GM18526 (cell line): ENCODE measurements around the gene COL17A1.

Experiments used
- POLR2A ChIP-seq: IDR thresholded peaks from 3 replicates; pipeline ENCODE4 v1.6.1; 2011; ENCODE audit not compliant: insufficient read length; ENCODE audit errors: extremely low read depth

COL17A1 gene

DNA sequence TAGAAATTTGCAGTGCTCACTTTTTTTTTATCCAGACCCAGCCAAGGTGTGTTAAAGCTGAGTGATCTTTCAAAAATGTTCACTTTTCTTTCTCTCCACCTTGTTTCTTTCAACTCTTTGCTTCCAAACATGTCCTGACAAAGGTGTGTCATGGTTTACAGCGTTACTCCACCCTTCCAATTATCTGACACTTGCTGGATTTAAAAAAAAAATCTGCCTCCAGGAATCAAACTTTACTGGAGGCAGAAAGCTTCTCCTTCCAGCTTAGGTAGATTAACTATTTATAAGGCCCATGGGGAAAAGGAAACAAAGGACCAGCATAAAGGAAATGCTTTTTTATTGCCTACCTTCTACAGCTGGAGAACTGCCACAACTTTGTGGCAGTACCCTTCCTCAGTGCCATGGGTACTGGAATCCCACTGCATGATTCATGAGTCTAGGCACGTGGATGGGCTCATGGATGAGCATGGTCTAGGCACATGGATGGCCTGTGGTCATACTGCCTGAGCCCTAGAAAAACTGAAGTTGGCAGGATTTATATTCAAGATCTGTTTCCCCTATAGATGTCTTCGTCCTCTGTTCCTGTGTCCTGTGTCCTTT lies at the start of gene COL17A1:
COL17A1 (minus strand) TSS at position 80 of the 600 bp plus-strand sequence. CDS start 5,207 bp downstream, outside the sequence.
- TF ChIP-seq POLR2A, result no peak

DNA sequence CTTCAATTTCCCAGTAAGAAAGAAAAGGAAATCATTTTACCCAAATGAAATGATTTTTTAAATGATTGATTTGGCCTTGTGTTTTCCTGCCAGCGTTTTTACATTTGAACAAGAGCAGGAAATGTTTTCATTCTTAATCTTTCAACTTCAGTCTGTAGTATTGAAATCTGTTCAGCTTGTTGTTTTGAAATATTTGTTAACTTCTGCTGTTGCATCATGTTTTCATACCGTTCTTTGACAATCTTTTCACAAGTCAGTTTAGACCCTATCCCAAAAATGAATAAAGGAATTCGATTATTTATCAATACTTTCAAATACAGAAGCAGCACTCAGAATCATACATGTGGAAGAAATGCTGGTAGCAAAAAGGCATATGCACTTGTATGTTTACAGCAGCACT lies 44.4 kb upstream of the COL17A1 start:
- TF ChIP-seq POLR2A, result no peak

DNA sequence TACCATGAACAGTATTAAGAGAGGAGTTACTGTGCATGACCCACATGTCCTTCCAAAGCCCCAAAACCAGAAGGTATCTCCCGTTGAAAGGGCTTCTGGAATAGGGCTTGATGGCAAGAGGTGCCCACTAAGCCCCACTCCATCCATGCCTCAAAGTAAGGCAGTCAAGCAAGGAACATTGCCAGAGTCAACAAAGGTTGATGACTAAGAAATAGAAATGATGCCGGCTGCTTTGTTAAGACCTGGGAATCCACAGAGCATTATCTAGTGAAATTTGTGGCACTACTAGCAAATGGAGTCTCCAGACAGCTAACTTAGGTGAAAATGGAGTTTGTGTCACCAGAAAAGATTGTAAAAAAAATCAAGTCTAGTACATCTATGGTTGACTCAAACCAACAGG lies 42.5 kb upstream of the COL17A1 start:
- no peak for TF ChIP-seq POLR2A

DNA sequence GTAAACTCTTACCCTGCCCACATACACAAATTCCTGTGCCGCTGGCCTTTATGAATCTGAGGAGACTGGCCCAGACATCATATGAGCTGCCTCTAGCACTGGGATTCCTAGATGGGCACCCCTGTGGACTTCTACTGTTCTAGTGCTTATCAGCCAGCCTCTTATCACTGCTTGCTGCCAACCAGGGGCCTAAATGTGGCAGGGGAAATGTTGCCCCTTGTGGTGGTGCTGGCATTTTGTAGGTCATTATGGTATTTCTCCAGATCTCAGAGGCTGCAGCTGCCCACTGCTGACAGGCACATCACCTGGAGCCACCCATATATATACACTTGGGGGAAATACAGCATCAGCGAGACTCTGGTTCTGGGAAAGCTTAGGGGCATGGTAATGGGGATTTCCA lies 41.7 kb upstream of the COL17A1 start:
- TF ChIP-seq POLR2A, result no peak

DNA sequence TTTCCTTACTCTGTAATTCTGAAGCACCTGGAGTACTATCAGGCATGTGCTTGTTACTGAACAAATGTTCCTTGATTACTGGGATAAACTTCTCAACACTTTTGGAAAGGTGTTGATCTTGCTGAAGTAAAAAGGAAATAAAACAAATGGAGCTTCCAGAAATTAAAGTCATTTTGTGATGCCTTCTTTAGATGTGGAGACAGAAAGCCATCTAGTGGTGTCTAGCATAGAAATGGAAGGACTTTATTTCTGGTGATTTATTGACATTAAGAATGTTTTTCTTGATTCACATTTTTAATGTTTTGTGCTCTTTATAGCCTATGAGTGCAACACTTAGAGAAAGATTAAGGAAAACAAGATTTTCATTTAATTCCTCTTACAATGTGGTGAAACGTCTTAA lies 37.7 kb upstream of the COL17A1 start:
- no peak for TF ChIP-seq POLR2A

DNA sequence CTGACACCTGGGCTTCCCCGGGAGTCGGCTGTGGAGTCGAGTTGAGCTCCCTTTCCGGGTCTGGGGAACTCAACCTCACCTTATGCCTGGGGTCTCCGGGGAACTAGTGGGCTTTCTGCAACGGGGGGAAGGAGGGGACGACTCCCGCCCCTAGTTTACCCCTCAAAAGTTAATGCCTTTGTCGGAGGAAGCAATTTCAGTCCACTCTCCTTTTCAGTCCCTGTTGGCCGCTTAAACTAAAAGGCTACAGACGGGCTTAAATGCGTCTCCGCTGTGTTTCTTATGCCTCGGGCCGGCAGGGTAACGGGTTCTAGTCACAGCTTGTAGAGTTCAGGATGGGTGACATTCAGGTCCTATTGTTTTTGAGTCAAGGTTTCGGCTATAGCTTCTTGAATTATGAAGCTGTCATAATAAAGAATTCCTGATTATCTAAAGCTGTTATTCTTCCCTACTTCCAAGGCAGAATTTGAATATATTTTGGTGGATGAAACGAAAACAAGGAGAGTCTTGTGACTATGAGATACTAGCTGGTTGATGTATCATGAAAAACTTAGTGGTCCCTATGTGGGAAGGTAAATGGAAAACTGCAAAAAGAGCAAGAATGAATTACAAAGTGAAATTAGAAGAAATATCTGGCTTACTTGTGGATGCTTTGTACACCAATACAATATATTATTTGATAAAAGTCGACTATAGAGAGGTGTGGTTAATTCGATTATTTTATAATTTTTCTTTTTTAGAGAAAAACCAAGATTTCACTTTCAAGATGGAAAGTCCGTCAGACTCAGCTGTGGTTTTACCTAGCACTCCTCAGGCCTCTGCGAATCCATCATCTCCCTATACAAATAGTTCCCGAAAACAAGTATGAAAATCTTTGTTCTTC lies 36.8 kb upstream of the COL17A1 start:
- no peak for TF ChIP-seq POLR2A

DNA sequence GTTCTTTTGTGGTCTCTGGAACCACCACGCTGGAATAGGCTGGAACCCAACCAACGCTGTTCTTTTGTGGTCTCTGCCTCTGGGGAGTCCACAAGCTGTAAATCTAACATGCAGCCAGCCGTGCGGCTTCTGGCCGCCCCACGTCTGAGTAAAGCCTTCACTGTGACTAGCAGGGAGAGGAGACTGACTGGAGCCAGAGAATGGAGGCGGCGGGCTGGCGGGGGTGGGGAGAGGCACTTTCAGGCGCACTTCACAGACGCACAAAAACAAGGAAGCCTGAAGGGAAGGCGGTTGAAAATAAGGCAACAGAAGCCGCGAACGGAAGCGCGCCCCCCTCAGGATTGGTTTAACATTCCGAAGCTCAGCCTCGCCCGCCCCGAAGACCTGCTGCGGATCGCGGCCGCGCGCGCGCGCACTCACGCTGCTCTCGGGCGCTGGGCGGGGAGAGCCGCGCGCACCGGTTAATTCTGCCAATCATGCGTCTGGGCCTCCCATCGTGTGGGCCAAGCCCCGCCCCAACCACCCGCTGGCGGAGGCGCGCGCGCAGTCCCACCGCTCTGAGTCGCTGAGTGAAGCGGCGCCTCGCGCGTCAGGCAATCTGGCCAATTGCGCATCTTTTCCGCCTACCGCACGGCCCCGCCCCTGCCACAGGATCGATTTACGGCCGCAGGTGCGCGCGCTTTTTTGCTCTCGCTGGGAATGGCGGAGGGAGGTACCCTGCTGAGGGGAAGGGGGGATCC lies 36.0 kb upstream of the COL17A1 start, which contains the start of gene SFR1:
SFR1 (plus strand) TSS at position 687 of the 740 bp plus-strand sequence; CDS start at position 700, 13 bp downstream.
- peak; percentile 93 for TF ChIP-seq POLR2A

DNA sequence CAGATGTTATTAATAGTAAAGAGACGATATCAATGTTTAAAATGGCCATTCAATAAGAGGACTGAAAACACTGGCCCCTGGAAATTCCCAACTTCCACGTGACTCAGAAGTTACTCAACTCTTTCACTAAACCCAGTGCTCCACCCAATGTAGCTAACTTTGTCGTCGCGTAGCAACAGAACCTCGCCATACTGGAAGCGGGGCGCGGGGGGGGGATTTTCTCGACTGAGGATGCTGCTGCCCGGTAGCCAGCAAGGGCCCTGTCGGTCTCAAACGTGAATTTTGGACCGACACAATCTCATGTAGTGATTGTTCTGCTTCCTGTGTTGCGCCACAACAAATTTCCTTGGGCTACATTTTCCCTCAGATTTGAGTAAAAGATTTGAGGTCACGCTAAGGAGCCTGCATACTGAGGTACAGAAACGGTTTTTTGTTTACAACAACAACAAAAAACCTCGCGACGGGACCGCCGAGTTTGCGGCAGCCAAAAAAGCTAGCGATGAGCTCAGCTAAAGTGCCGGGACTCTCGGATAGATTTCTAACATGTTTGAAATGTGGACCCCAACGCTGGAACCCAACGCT lies 35.3 kb upstream of the COL17A1 start:
- no peak for TF ChIP-seq POLR2A

DNA sequence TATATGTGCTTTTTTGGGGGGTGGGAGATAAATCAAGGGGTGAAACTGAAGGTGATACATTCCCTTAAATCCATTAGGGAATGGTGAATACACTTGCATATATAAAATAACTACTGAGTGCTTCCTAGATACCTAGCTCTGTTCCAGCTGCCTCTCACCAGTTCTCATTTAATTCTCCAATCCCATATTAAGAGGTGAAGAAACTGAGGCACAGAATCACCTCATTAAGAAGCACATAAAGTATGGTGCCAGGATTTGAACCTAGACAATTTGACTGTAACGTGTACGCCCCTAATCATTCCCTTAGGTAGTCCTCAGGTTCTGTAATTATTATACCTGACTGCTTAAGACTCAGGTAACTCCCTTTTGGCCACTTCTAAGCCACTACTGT lies 34.8 kb upstream of the COL17A1 start:
- no peak for TF ChIP-seq POLR2A

DNA sequence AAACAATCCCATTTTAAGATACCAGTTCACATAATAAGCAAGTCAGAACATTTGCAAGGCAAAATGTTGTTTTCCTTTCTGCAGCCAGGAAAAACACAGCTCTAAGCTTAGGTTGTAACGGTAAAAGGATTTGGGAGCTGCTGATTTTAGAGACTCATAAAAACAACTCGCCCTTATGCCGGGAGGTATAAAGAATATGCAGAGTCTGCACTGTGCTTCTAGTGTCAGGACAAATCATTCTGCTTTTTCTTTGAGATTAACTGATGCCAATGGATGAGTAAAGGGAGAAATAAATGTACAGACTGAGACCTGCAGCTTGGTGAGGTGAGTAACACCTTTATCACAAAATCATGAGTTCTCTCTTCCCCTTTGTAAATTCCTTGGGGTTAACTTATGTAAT lies 34.3 kb upstream of the COL17A1 start:
- no peak for TF ChIP-seq POLR2A

DNA sequence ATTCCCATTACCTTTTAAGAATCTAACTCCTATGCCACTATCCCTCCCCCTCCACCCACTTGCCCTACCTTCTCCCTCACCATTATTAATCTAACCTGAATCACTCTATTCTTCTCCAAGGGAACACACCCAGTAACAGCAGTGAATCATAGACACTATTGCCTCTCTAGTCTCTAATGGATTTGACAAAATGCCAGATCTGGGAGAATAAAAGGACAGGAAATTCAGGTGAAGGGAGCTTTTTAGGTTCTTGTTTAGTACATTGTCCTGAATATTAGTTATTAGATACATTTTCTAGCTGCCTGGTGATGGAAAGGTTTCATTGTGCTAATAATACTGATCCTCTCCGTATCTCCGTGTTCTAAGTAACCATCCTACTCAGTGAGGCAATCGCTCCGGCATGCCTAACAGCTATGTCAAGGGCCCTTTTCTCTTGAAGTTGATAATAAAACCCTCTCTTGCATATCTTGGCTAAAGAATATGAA lies 32.2 kb upstream of the COL17A1 start:
- no peak for TF ChIP-seq POLR2A

DNA sequence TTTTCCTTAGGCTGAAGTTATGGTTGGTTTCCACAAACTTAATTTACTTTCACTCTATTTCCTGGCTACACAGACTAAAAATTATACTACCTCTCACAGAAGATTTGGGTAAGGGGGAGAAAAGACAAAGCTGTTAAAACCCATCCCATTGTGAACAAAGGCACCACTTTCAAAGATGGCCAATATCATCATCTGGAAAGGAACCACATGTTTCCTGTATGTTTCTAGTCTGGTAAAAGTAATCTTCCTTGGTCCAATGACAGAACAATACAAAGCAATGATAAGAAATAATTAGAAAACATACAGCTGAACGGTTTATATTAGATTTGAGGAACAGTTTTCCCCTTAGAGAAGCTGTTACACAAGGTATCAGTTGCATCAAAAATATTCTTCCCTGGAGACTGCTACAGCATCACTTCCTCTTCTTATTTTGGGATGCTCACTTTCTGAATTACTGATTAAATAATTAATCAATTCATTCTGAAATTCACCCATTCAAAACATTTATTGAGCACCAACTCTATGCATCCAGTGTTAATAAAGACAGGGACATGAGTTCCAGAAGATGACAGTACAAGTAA lies 27.8 kb upstream of the COL17A1 start:
- TF ChIP-seq POLR2A, result no peak

DNA sequence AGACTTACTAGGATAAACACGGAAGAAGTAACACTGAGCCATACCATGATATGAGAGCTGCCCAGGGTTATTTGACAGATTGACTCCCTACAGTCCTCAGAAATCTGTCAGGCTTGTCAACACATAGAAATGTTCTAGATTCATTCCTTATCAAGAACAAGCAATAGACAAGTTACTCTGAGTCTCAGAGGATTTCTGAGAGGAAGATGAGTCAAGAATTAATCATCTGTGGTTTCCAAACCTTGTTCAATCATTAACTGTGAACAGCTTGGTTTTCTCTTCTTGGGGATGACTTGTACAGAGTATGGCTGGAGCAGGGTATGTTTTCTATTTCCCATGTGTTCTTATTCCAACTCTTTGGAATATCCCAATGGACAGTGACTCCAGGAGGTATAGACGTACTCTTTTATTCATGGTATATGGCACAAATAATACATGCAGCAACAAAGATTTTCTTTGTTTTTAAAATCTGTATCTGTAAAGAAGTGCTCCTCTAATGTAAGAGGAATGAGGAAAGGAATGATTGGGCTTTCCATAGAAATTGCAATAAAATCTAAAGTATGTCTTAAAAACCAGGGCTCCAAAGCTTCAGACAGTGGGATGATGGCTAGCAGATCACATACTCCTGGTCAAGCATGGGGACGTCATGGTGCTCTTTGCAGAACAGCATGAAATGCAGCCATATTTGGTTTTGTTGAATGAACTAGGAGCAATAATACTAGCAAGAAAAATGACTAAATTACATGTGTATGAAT lies 24.4 kb upstream of the COL17A1 start:
- TF ChIP-seq POLR2A, result no peak

DNA sequence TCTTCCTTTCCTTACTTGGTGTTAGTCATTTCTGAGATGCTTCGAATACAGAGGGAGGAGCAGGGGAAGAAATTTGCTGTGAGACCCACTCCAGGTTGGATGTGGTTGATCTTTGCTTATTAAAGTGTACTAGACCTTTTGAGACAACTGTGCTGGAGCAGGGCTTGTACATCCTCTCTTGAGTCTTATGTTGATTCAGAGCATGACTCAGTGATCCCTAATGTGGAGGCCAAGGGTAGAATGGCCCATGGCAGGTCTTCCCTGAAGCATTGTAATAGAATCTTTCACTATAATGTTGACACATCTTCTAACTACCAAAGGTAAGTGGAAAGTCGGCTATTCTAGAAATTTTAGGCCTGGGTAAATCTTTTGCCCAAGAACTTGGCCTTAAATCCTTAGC lies 19.2 kb upstream of the COL17A1 start:
- TF ChIP-seq POLR2A, result no peak
